Measurements from ENCODE around the gene MDP1.
"Not testable (repeated sequence)": the region's sequence is repeated elsewhere in the genome, so short reads cannot be mapped to it uniquely, and the experiment has no call there.

The MDP1 gene

GRCh38 chr14:24250354-24250753 is 34.5 kb upstream of the MDP1 start:
- DNase-seq (ENCODE audit: low spot score), result no peak

- DNase-seq (ENCODE audit: low spot score), result no peak
These were observed 33.6 kb upstream of the MDP1 start for GRCh38 chr14:24249230-24250021.

GRCh38 chr14:24247422-24247821 is 31.6 kb upstream of the MDP1 start:
- no peak for DNase-seq (ENCODE audit: low spot score)

GRCh38 chr14:24246765-24247212 is 30.9 kb upstream of the MDP1 start:
- DNase-seq (ENCODE audit: low spot score), result no peak

GRCh38 chr14:24245350-24245749 is 29.5 kb upstream of the MDP1 start:
- not testable (repeated sequence) for DNase-seq (ENCODE audit: low spot score)

GRCh38 chr14:24243336-24243836 is 27.5 kb upstream of the MDP1 start:
- peak; percentile 35 for DNase-seq (ENCODE audit: low spot score)

- DNase-seq (ENCODE audit: low spot score), result peak; percentile 94
These were observed 26.1 kb upstream of the MDP1 start for GRCh38 chr14:24241829-24242443.

- no peak for DNase-seq (ENCODE audit: low spot score)
These were observed 24.4 kb upstream of the MDP1 start for GRCh38 chr14:24240110-24240918.

- DNase-seq (ENCODE audit: low spot score), result no peak
These were observed 22.7 kb upstream of the MDP1 start for GRCh38 chr14:24238527-24239037.

GRCh38 chr14:24238123-24238522 is 22.3 kb upstream of the MDP1 start:
- DNase-seq (ENCODE audit: low spot score), result no peak

GRCh38 chr14:24237463-24237955 is 21.6 kb upstream of the MDP1 start:
- no peak for DNase-seq (ENCODE audit: low spot score)

GRCh38 chr14:24236689-24237462 is 21.0 kb upstream of the MDP1 start:
- DNase-seq (ENCODE audit: low spot score), result no peak

GRCh38 chr14:24235804-24236688 is 20.2 kb upstream of the MDP1 start:
- DNase-seq (ENCODE audit: low spot score), result no peak

GRCh38 chr14:24234095-24235005 is 18.5 kb upstream of the MDP1 start:
- no peak for DNase-seq (ENCODE audit: low spot score)

- peak; percentile 37 for DNase-seq (ENCODE audit: low spot score)
These were observed 17.6 kb upstream of the MDP1 start for GRCh38 chr14:24233538-24233866.

GRCh38 chr14:24232645-24233537 is 17.0 kb upstream of the MDP1 start, which contains the start of gene GMPR2:
Gene GMPR2 (plus strand): TSS chr14:24232929. CDS start chr14:24233254, 325 bp downstream.
- peak; percentile 41 for DNase-seq (ENCODE audit: low spot score)

GRCh38 chr14:24232121-24232644 is 16.3 kb upstream of the MDP1 start, which contains the start of gene NEDD8:
Gene NEDD8 (minus strand): TSS chr14:24232367. CDS start chr14:24232267, 100 bp downstream.
- peak; percentile 99 for DNase-seq (ENCODE audit: low spot score)

All from RKO (cell line).